NOMO-1 treated with DMSO at 0.1 percent for 48 hours (cell line): Measurements from ENCODE around the gene GRIN2B.

Experiments used
- DNase-seq: peaks from one replicate; lab custom pipeline; 2025; ENCODE audit not compliant: unreplicated experiment; lab: John Stamatoyannopoulos, UW

GRIN2B gene

DNA sequence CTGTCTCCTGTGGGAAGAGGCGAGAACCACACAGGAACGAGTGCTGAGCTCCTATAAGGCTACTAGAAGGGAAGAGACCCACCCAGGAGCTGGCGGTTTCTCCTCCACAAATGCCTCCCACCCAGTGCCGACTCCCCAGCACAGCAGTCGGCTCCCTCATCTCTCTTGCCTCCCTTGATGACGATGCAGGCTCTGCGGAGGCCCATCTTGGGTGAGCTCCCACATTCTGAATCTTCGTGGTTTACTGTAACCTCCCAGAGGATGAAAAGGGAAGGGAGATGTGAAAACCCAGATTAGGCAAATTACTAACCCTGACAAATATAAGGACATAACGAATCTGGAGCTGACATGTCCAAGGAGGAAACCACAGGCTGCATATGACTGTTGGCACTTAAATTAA is 23.8 kb downstream of the GRIN2B start:
- no peak for DNase-seq

DNA sequence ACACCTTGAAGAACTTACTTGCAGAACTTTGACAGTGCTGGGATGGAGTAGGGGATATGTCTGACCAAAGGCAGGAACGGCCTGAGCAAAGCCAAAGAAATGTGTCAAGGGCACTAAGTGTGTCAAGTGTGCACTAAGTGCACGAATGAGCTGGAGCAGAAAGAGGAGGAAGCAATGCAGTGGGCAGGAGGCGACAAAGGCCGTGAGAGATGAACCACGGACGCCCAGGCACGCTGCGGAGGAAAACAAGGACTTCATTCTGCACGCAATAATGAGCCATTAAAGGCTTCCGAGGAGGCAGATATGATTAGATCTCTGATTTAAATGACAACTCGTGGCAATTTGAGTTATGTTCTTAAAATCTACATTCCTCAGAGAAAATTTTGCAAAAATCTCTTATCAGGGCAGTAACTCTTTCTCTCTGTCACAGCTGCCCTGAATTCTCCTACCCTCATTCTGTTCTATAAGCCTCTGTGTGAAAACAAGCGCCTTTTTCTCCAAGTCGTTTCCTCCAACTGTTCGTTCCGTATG is 25.3 kb downstream of the GRIN2B start:
- no peak for DNase-seq

DNA sequence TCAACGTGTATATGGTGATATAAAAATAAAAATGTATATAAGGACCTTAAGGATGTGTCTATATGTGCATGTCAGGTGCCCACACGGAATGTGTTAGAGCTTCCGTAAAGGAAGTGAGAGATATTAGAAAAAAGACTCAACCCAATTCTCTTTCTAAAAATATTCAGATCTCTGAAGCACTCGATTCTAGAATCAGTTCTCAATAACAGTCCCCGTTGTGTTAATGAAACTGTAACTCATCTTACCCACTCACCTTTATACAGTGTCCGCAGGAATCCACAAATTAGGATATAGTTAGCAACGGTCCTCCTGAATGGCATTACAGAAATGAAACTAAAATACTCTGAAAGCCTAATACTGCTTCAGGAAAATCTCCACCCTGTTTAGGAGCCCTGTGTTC is 29.3 kb downstream of the GRIN2B start:
- no peak for DNase-seq

- DNase-seq: no peak
Measured at GRCh38 chr12:13950502-13950901, 30.9 kb downstream of the GRIN2B start.

DNA sequence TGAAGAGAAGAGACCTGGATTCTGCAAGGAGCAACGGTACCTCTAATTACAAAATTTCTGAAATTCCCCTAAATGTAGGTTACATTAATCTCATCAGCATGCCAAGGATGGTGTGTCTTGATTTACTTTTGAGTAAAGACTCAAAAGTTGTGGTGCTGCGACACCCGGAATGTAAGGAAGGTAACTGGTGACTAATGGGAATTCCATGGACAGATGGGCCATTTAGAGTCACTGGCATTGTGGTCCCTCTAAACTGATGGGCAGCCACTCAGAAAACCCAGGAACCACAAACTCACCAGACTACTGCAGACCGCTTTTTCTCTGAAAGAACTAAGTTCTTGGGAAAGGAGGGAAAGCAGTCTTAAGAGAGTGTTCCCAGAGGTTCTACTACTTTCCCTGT is 32.8 kb downstream of the GRIN2B start:
- no peak for DNase-seq

DNA sequence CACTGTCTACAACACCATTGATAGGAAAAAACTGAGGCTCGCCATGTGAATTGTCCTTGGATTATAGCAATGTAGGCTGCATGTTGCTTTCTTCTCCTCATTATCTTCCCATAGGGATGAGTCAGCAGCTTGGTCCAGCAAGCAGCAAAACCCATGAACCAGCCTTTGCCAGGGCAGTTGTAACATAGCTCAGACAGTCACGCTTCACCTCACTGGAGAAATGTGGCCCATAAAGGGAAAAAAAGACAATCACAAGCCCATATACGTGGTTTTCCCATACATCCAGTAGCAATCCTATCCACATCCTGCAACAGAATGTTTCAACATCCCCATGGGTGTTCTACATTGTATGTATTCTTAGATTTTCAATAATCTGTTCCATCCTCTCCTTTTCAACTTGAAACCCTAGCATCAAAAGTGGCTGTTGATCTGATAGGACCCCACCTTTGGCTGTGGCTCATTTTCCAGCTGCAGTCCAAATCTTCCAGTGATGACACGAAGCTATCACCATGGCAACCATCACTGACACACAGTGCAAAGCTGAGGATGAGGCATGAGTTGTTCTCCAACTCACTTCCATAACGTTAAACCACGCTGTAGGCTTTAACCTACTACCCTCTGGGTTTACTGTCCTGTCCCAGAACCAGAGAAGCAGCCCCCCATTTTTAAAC is 34.0 kb downstream of the GRIN2B start:
- no peak for DNase-seq

DNA sequence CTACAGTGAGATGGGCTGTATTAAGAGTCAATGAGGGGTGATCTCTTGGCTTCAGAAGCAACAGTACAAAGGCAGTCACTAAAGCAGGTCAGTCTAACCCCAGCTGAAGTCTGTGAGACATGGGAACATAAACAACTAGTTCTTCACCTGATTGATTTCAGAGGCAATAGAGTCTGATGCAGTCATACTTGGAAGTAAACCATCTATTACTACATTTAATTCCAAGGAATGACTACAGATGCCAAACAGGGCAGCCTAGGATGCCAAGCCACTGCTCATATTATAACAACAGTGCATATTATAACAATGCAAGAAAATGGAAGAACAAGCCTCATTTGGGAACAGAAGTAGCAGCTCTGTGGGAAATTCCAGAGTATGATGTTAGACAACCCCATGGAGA is 35.8 kb downstream of the GRIN2B start:
- DNase-seq: no peak

- no peak for DNase-seq
Measured at GRCh38 chr12:13945236-13945635, 36.2 kb downstream of the GRIN2B start.

- no peak for DNase-seq
Measured at GRCh38 chr12:13942826-13943225, 38.6 kb downstream of the GRIN2B start.

GRCh38 chr12:13941258-13942249 is 39.8 kb downstream of the GRIN2B start:
- peak; percentile 28 for DNase-seq

DNA sequence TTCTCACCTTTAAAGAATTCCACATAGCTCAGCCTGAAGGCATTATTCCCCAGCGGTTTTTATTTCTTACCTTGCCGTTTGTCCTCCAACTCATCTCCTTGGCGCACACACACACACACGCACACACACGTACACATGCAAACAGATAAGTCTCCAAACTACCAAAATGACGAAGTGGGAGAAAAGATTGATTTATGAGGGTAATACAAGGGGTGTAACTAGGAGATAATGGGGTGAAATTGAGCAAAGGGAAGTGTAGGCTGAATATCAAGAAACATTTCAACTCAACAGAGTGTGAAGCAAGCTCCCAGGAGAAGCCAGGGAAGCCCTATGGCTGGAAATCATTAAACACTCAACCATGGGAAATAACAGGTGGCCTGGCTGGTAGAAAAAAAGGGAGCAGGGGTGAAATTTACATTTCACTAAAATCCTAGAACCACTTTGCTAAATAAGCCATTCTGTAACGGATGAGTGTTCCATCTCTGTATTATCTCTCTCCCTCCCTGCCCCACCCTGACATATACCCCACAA is 41.0 kb downstream of the GRIN2B start:
- DNase-seq: no peak

DNA sequence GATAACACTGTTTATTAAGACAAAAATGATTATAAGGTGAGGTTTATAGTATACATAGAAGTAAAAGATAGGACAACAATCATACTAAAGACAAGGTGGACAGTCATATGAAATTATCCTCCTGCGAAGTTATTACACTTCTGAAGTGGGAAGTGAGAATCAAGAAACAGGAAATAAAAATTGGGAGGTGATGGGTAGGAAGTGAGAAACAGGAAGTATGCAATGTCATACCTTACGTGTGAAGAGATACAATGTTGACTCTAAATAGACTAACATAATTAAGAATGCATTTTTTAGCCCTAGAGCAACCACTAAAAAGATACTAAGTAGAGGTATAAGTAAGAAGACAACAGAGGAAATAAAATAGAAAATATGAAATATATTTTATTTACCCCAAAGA is 43.7 kb downstream of the GRIN2B start:
- DNase-seq: peak; percentile 39

- no peak for DNase-seq
Measured at GRCh38 chr12:13935169-13935568, 46.2 kb downstream of the GRIN2B start.
